Astrocyte of the hippocampus (primary cell): Measurements from ENCODE around the gene GCNA.
"Not testable (repeated sequence)": the region's sequence is repeated elsewhere in the genome, so short reads cannot be mapped to it uniquely, and the experiment has no call there.

ENCODE experiments used
- DNase-seq: peaks from one replicate; pipeline ENCODE4 v3.0.0; 2011; ENCODE audit warnings: low read depth, low spot score

The GCNA gene

DNA sequence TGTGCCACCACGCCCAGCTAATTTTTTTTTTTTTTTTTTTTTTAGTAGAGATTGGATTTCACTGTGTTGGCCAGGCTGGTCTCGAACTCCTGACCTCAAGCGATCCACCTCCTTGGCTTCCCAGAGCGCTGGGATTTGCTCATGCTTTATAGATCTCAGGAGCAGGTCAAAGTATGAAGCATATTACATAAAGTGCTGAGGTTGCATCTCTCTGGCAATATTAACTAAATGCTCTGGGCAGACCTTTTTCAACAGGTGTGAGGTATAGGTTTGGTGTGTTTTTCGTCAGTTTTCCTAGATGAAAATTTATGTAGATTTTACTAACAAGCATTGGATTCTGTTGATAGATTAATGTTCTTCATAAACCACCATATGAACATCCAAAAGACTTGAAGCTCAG, 19.3 kb upstream of the GCNA start:
- no peak for DNase-seq

- DNase-seq, result not testable (repeated sequence)
Observed at GRCh38 chrX:71559773-71560172, 18.5 kb upstream of the GCNA start.

DNA sequence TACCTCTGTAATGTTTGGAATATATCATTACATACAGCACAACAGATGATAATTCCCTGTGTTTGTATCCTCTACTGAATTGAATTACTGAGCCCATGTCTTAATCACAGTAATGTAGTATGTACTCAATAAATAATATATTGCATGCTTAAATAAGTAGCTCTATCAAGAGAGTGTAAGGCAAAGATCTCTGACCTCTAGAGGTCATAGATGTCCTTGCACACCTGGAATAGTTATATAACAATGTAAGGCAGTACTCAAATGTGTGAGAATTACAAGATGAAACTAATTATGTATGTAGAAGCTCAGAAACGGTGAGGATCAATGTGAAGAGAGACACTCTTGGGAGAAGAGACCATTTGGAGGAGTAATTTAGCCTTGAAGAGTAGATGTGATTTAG, 14.3 kb upstream of the GCNA start:
- DNase-seq, result no peak

- no peak for DNase-seq
Observed at GRCh38 chrX:71565474-71566041, 12.7 kb upstream of the GCNA start.

GRCh38 chrX:71571390-71571789, 6.8 kb upstream of the GCNA start:
- DNase-seq, result not testable (repeated sequence)

DNA sequence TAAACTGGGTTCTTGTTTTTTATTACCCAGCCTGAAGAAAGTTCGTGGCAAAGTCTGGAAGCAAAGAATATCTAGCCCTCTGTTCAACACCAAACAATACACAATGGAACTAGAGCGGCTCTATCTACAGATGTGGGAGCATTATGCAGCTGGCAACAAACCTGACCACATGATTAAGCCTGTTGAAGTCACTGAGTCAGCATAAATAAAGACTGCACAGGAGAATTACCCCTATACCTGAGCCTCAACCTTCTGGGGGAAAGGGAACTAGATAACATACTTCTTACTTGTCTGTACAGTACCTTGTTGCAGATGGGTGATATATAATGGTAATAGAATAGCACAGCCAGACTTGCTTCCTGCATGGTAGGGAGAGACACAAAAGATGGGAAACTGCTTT, 4.6 kb upstream of the GCNA start:
- no peak for DNase-seq

- DNase-seq, result no peak
Observed at GRCh38 chrX:71577682-71578081, 555 bp upstream of the GCNA start.

GRCh38 chrX:71579136-71579989, 1.1 kb downstream of the GCNA start:
- DNase-seq, result no peak

DNA sequence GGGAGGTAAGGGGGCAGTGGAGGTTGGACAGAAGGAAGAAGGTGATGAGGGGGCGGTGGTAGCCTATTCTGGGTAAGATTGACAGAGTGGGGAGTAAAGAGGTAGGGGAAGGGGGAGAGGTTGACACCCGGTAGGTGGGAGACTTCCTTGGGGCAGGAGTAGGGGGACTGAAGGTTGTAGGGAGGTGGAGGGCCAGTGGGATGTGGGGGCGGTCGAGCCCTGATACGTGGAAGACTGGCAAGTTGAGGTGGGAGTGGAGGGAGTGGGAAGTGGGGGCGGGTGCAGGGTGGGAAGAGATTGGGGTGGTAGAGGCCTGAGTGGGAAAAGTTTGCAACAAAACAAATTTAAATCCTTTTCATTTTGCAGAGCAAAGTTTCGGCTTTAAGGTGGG, 1.7 kb downstream of the GCNA start:
- DNase-seq, result no peak

- no peak for DNase-seq
Observed at GRCh38 chrX:71581210-71581609, 3.0 kb downstream of the GCNA start.

DNA sequence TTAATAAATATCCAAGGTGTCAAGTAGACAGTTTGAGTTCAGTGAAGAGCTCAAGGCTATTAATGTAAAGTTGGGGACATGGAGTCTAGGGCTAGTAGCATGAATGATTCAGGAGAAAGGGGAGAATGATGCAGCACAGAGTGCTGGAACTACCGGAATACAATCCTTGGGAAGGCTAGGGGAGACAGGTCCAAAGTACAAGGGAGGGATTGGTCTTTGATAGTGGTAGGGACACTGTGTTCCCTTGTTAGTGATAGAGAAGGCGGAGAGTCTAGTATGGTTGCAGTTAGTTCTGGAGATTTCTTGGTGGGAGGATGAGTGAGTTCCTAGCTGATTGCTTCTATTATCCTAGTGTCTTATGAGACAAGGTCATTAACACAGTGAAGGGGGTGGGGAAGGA, 8.7 kb downstream of the GCNA start:
- DNase-seq, result no peak

- not testable (repeated sequence) for DNase-seq
Observed at GRCh38 chrX:71593210-71593609, 15.0 kb downstream of the GCNA start.

GRCh38 chrX:71599965-71600364, 21.7 kb downstream of the GCNA start:
- DNase-seq, result no peak

DNA sequence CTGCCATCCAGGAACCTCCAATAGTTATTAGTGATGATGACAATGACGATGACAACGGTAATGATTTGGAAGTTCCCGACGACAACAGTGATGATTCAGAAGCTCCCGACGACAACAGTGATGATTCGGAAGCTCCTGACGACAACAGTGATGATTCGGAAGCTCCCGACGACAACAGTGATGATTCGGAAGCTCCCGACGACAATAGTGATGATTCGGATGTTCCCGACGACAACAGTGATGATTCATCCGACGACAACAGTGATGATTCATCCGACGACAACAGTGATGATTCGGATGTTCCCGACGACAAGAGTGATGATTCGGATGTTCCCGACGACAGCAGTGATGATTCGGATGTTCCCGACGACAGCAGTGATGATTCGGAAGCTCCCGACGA, 25.4 kb downstream of the GCNA start:
- no peak for DNase-seq

DNA sequence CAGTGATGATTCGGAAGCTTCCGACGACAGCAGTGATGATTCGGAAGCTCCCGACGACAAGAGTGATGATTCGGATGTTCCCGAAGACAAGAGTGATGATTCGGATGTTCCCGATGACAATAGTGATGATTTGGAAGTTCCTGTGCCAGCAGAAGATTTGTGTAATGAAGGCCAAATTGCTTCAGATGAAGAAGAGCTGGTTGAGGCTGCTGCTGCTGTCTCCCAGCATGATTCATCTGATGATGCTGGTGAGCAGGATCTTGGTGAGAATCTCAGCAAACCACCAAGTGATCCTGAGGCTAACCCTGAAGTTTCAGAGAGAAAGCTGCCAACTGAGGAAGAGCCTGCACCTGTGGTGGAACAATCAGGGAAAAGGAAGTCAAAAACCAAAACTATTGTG, 25.9 kb downstream of the GCNA start:
- no peak for DNase-seq

GRCh38 chrX:71604796-71605568, 26.7 kb downstream of the GCNA start:
- DNase-seq, result no peak

DNA sequence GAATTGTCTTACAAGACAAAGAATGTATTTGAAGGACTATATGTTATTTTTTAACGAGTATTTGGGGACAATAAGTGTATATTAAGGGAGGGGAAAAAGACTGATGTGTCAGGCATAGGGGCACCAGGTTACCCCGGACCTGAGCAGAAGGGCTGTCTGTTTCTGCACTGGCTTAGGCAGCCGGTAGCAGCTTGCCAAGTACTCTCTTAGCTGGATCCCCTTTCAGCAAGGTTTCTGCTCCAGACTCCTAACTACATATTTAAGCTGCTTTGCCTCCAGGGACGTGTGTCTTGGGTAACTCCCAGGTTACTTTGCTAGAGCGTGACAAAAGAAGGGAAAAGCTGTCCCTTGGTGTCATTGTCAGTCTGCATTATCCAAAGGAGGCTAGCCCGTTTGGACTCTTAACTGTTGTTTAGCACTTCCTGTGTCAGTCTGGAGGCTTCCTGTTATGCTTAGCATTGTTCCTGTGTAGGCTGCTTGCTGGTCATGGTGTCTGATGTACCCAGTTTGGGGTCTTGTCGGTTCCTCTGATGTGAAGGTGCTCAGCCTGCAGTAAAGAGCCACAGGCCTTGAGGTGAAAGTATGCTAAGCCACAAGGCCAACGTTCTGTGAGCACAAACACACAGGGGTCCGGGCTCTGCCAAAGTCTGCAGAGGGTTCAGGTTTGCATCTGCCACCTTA, 28.4 kb downstream of the GCNA start:
- DNase-seq, result no peak

DNA sequence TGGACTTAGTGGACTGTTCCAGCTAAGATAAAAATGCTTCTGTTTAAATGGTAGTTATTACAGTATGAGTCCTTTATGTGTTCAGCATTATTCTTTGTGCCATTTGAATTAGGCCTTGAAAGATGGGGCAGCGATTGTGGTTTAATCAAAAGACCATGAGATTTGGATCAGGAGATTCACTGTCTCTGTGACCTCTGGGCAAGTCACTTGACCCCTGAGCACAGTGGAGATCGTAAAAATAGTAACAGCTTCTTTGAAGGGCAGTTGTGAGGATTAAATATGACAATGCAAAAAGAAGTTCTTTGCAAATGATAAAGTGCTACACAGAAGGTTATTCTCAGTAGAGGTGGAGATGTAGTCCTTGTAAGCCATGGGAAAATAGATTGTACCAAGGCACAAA, 29.3 kb downstream of the GCNA start:
- DNase-seq, result no peak

DNA sequence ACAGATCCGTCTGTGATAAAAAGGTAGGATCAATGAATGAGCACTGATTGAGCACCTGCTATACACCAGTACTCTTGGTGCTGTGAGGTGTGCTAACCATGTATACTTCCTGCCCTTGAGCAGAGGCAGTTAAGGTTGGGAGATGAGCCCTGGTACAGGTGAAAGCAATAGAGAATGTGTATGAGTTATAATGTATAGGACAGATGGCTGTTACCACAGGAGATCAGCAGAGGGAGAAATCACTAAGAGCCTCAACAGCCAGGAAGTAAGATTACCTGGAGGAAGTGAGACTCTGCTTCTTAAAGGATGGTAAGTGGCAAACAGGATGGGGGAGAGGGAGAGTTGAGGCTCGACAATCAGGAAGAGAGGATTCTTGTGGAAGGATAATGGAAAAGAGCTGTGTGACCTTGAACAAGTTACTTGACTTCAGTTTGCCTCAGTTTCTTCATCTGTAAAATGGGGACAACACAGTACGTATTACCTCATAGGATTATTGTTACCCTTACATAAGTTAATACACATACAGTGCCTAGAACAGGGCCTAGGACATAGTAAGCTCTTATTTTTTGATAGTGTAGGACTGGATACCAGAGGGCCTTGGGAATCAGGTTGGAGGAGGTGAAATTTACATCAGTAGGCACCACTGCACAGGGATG, 31.0 kb downstream of the GCNA start:
- DNase-seq, result no peak

GRCh38 chrX:71611736-71612135, 33.5 kb downstream of the GCNA start:
- DNase-seq, result not testable (repeated sequence)

DNA sequence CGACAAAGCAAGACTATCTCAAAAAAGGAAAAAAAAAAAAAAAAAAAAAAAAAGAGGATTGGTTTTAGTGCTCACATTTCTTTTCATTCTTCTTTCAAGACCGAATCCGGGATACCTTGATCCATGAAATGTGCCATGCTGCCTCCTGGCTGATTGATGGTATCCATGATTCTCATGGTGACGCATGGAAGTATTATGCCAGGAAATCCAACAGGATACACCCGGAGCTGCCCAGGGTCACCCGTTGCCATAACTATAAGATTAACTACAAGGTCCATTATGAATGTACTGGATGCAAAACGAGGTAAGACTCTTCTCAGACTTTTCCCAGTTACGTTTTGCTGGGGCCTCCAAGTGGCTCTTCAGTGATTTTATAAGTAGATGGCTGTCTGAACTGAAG, 34.0 kb downstream of the GCNA start:
- no peak for DNase-seq

GRCh38 chrX:71615056-71615455, 36.8 kb downstream of the GCNA start:
- no peak for DNase-seq
